ENCODE data around the gene AHNAK.
"Not testable (repeated sequence)": the region's sequence is repeated elsewhere in the genome, so short reads cannot be mapped to it uniquely, and the experiment has no call there.

The AHNAK gene

DNA sequence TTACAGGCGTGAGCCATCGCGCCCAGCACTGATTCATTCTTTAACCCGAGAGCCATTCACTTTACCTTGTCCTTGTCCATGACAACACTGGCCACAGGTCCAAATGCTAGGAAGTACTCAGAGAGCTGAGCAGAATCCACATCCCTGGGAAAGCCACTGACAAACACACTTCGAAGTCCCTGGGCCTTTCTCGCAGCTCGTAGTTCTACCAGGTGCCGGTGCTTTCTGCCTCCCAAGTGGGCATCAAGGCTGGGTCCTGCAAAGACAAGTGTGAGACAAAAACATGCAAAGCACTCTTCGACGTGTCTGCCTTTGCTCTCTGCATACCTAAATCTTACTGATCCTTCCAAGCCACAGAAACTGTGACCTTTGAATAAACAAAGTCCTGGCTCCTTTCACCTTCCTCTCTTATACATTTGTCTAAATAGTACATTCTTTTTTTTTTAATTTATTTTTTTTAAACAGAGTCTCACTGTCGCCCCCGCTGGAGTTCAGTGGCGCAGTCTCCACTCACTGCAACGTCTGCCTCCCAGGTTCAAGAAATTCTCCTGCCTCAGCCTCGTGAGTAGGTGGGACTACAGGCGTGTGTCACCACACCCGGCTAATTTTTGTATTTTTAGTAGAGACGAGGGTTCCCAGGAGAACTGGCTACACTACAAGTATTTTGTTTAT is 42.5 kb upstream of the AHNAK start:
- TF ChIP-seq, protein P1, sequence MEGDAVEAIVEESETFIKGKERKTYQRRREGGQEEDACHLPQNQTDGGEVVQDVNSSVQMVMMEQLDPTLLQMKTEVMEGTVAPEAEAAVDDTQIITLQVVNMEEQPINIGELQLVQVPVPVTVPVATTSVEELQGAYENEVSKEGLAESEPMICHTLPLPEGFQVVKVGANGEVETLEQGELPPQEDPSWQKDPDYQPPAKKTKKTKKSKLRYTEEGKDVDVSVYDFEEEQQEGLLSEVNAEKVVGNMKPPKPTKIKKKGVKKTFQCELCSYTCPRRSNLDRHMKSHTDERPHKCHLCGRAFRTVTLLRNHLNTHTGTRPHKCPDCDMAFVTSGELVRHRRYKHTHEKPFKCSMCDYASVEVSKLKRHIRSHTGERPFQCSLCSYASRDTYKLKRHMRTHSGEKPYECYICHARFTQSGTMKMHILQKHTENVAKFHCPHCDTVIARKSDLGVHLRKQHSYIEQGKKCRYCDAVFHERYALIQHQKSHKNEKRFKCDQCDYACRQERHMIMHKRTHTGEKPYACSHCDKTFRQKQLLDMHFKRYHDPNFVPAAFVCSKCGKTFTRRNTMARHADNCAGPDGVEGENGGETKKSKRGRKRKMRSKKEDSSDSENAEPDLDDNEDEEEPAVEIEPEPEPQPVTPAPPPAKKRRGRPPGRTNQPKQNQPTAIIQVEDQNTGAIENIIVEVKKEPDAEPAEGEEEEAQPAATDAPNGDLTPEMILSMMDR (conservative IDR thresholded peaks at IDR 0.05; ENCODE audit: low read depth, low read length) = peak; percentile 52
- no peak for DNase-seq (ENCODE audit: low read depth)
- H3K4me3 ChIP-seq (ENCODE audit: low read length) = no peak overlapping the region

DNA sequence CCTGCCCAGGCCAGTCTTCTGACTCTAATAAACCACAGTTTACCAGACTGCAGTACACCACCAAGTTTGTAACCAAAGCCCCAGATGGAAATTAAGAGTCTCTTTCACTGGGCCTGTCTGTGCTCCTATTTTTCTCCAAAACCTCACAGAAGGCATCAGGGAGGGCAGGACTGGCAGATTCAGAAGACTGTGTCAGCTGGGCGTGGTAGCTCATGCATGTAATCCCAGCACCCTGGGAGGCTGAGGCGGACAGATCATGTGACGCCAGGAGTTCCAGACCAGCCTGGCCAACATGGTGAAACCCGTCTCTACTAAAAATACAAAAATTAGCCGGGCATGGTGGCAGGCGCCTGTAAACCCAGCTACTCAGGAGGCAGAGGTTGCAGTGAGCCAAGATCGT is 38.8 kb upstream of the AHNAK start:
- not testable (repeated sequence) for DNase-seq (ENCODE audit: low read depth); H3K4me3 ChIP-seq (ENCODE audit: low read length)

DNA sequence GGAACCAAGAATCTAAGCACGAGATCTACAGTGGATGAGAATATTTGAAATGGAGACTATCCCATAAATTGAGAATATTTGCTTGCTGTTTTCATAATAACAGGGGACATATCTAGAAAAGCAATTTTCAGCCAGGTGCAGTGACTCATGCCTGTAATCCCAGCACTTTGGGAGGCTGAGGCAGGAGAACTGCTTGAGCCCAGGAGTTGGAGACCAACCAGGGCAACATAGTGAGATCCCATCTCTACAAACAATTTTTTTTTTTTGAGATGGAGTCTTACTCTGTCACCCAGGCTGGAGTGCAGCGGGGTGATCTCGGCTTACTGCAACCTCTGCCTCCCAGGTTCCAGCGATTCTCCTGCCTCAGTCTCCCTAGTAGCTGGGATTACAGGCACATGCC is 35.1 kb upstream of the AHNAK start:
- H3K4me3 ChIP-seq (ENCODE audit: low read length); DNase-seq (ENCODE audit: low read depth): not testable (repeated sequence)

DNA sequence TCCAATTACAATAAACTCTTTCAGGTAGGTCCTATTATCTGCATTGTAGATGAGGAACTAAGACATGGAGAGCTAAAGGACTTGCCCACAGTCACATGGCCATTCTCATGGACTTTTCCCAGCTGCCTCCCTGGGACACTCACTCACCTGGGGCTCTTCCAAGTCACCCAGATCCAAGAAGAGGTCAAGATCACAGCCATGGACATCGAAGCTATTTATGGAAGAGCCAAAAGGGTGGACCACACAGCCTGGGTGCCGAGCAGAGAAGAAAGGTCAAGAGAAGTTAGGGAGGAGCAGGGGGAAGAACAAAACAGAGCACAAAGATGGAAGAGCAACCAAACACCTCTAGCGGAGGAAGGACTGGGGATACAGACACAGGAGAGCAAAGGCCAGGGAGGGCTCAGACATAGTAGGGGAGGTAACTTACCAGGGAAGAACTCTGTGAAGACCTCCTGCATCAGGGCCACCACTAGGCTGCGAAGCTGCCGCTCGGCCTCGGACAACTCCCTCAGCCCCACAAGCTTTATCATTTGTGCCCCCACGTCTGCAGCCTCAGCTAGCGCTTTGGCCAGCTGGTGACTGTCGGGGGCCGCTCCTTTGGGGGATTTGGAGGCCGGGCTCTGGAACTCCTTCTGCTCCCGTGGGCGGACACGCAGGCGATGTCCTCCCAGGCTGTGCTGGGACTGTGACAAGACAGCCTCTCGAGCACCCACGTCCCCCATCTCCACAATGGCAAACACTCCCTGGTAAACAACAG is 34.5 kb upstream of the AHNAK start:
- TF ChIP-seq, protein P1 (conservative IDR thresholded peaks at IDR 0.05; ENCODE audit: low read depth, low read length) = no peak

DNA sequence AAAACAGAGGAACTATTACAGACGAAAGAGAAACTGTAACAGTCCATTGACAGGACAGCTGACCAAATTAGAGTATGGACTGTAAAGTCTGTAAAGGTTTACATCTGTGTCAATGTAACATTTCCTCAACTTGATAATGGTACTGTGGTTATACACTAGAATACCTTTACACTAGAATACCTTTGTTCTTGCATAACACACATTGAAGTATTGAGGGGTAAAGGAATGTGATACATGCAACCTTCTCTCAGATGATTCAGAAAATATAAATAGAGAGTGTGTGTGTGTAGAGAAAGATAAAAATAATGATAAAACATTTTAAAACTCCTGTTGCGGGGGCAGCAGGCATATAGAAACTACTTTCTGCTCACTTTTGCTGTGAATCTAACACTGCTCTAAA is 32.6 kb upstream of the AHNAK start:
- no peak for DNase-seq (ENCODE audit: low read depth)
- H3K4me3 ChIP-seq (ENCODE audit: low read length) = no peak overlapping the region
- TF ChIP-seq, protein P1 (conservative IDR thresholded peaks at IDR 0.05; ENCODE audit: low read depth, low read length) = no peak

More for the DNA sequence above, 34.5 kb upstream of the AHNAK start:
- no peak for DNase-seq (ENCODE audit: low read depth)
- H3K4me3 ChIP-seq (ENCODE audit: low read length) = no peak overlapping the region

DNA sequence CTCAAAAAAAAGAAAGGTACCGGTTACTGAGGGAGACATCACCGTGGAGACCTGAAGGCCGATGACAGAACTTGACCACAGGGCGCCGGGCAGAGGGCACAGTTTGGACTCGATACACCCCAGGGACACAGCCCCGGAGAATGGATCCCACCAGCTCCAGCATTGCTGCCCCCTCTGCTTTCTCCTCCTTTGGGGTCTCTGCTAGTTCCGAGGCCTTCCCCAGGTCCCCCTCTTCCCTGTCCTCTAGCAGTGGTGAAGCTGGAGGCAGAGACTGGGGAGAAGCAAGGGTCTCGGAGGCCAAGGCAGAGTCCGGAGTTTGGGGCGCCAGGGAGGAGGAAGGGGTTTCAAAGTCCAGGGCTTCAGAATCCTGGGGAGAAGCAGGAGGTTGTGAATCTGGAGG is 31.9 kb upstream of the AHNAK start:
- DNase-seq (ENCODE audit: low read depth) = no peak
- TF ChIP-seq, protein P1 (conservative IDR thresholded peaks at IDR 0.05; ENCODE audit: low read depth, low read length) = no peak
- no peak overlapping the region for H3K4me3 ChIP-seq (ENCODE audit: low read length)

DNA sequence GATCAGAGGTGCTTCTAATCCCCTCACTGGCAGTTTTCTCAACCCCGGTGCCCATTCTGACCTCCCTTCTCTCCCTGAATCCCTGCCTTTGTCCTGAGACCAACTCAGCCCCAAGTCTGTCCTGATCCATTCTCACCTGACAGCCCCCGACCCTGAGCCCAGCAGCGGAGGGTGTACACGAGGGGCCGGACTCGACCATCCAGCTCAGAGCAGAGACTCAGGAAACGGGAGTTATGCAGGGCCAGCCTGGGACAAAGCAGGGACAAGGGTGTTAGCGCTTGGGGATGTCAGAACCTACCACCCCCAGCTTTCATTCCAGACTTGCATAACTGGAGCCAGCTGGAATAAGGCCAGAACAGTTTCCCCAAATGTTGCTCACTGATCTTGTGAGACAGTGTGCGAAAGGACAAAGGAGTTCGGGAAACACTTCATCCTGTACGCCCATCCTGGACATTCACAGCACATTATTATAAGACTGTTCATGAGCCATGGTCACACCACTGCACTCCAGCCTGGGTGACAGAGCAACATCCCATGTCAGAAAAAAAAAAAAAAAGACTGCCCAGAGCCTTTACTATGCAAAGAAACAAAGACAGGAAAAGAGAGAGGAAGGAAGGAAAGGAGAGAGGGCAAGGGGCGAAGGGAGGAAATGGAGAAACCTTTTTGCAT is 30.6 kb upstream of the AHNAK start:
- H3K4me3 ChIP-seq (ENCODE audit: low read length) = no peak overlapping the region
- DNase-seq (ENCODE audit: low read depth) = no peak
- TF ChIP-seq, protein P1 (conservative IDR thresholded peaks at IDR 0.05; ENCODE audit: low read depth, low read length) = no peak

DNA sequence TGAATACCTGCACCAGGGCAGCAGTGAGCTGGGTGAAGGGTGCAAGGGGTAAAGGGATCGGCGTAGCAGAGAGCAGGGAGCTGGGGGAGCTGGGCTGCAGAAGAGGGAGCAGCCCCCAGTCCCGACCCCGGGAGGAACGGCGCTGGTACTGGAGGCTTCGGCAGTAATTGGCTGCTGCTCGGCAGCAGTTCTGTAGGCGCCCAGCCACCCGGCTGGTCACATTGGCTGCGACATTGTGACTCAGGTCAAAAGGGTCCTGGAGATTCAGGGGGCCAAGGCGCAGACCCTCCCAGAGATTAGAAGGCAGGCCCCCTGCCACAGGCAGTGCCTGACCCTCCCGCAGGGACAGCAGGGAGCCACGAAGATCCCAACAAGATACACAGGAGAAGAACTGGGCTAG is 29.2 kb upstream of the AHNAK start:
- no peak for DNase-seq (ENCODE audit: low read depth)
- TF ChIP-seq, protein P1 (conservative IDR thresholded peaks at IDR 0.05; ENCODE audit: low read depth, low read length) = no peak
- H3K4me3 ChIP-seq (ENCODE audit: low read length) = no peak overlapping the region

All from retinal pigment epithelial cell (primary cell).